HS-27A (cell line): ENCODE results near the gene AKAP13.
A peak's percentile ranks its signal among the peaks of the same experiment; 100 is the strongest.

ENCODE experiments used
- DNase-seq: peaks from one replicate; pipeline ENCODE4 v3.0.0-alpha.2; 2012; ENCODE audit warnings: low read depth, missing footprints

AKAP13 gene

GRCh38 chr15:85706779-85707518 lies 326.5 kb downstream of the AKAP13 start:
- DNase-seq: no peak

GRCh38 chr15:85707519-85708338 lies 327.3 kb downstream of the AKAP13 start:
- DNase-seq: no peak

- no peak for DNase-seq
Measured at GRCh38 chr15:85708402-85708941, 328.1 kb downstream of the AKAP13 start.

DNA sequence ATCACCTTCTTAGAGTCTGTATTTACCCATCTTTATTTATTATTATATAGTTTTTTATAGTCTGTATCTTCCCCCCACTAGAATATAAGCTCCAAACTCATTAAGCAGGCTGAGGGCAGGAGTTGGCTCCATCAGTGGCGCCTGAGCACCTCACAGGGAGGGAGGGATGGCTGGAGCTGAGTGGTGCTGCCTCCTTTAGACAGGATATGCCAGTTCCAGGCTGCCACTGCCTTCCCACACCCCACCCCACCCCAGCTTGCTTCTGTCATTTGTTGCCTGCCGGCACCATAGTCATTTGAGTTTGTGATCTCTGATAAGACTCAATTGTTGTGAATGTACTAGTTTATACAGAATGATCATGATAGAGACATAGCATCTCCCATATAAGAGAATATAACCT lies 328.8 kb downstream of the AKAP13 start:
- no peak for DNase-seq

GRCh38 chr15:85710340-85710842 lies 330.0 kb downstream of the AKAP13 start:
- DNase-seq: no peak

GRCh38 chr15:85711580-85712192 lies 331.3 kb downstream of the AKAP13 start:
- DNase-seq: no peak

- DNase-seq: no peak
Measured at GRCh38 chr15:85716261-85716660, 335.9 kb downstream of the AKAP13 start.

DNA sequence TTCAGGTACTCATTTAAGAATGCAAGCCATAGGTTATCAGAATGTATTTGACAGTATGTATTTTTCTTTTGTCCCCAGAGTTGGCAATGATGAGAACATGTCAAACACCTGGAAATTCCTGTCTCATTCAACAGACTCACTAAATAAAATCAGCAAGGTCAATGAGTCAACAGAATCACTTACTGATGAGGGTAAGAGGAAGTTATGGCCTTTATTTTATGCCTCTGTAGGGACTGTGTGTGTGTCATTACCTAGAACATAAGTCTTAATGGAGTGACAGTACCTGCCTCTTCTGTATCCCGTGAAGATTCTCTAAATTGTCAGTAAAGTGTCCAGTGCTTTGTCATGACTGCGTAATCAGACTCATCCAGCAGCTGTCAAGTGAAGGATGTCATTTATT lies 336.8 kb downstream of the AKAP13 start:
- no peak for DNase-seq

GRCh38 chr15:85718271-85718971 lies 338.0 kb downstream of the AKAP13 start:
- DNase-seq: no peak

- DNase-seq: no peak
Measured at GRCh38 chr15:85718981-85719380, 338.6 kb downstream of the AKAP13 start.

DNA sequence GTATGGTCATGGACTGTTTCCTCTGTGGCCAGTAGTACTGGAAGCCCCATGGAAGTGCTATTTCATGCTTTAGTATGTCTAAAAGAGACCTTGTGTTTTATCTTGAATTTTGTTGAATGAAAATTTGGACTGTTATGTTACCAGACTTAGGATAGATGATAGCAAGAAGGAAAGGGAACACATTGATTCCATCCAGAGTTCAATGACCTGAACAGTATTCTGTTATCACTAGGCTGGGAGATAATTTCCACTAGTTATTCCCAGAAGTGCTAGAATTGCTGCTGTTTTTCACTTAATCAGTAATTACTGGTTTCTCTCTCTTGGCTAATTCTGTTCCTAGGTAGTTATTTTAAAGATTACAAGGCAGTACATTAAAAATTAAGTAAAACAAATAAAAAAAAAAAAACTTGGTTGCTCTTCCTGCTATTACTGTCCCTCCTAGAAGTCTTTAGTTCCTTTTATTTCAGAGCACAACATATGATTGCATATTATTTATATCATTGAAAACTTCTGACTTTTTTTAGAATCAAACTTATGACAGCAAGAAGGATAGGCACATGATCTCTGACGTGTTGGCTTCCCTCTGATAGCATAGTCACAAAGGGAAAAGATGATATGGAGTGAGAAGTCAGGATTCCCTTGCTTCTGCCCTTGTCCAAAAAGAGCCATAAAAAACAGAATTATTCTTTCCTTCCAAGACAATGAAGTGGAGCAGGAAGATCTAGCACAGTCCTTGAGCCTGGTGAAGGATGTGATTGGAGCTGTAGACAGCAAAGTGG lies 342.2 kb downstream of the AKAP13 start:
- no peak for DNase-seq

- no peak for DNase-seq
Measured at GRCh38 chr15:85723960-85724945, 343.9 kb downstream of the AKAP13 start.

DNA sequence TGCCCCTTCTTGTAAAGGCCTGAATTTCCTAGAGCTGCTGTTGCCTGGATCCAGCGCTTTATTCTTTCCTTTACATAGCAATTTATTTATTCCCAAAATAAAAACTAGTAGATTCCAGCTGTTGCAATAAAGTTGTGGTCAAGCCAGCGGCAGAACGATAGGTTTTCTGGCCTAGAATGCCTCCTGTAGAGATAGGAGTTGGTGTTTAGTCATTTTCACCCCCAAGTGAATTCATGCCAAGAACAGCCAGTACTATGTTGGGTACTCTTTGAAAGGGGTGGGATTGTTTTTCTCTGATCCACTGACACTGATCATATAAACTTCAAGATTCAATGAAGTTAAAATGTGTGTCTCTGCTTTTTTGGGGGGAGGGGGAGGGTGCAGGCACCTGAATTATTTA lies 344.6 kb downstream of the AKAP13 start:
- DNase-seq: no peak

GRCh38 chr15:85725564-85725963 lies 345.2 kb downstream of the AKAP13 start:
- no peak for DNase-seq

- DNase-seq: no peak
Measured at GRCh38 chr15:85726454-85726853, 346.1 kb downstream of the AKAP13 start.

GRCh38 chr15:85727068-85727467 lies 346.7 kb downstream of the AKAP13 start:
- DNase-seq: no peak

DNA sequence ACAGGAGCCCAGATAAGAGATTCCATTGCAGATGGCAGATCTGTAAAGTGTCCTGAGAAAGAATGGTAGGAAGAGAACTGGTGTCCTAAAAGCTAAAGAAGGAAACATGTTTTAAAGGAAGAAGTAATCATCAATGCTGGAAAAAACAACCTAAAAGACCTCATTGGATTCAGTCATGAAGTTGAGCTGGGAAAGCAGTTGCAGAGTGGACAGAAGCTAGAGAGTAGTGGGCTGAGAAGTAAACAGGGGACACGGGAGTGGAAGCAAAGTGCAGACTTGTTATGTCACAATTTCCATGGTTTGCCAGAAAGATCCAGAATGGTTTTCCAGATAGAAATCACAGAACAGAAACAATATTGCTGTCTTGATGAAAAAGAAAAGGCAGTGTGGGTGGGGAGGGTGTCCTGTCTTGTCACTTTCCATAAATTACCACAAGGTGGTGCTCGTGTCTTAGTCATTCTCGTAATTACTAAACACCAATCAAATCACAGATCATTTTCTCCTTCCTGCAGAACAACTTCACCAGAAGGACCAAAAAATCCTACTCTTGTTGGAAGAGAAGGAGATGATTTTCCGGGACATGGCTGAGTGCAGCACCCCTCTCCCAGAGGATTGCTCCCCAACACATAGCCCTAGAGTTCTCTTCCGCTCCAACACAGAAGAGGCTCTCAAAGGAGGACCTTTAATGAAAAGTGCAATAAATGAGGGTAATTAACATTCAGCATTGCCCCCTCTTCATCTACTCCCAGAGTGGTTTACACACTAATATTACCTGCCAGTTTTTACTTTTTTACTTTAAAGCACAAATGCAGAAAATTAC lies 349.8 kb downstream of the AKAP13 start:
- DNase-seq: peak; percentile 24

DNA sequence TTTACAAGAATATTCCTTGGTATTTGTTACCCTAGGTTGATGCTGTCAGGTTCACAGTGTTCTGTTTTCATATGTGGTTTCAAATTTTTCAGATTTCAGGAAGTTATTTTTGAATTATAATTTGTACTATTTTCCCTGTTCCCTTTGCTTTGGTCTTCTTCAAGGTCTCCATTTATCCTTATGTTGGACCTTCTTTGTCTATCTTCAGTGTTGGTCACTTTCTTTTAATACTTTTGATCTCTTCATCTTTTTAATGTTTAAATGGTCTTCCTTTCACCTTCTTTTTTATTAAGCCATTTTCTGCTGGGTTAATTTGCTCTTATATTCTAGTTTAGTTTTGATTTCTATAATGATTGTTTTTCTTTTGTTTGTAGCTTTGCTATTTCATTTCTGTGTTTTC lies 353.0 kb downstream of the AKAP13 start:
- DNase-seq: no peak

DNA sequence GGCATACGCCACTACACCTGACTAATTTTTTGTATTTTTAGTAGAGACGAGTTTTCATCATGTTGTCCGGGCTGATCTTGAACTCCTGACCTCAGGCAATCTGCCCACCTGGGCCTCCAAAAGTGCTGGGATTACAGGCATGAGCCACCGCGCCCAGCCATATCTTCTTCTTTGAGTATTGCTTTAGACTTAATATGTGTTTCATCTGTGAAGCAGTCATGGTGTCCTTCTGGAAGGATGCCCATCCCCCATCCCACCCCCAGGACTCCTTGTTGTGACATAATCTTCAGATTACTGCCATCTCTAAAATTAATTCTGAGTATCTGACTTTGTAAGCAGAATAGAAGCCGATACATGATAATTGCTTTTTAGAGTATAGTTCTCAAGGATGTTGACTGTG lies 356.7 kb downstream of the AKAP13 start:
- DNase-seq: no peak
